Esophagus muscularis mucosa (tissue), 3 donors: ENCODE data around the gene TSC2.

Experiments
- CTCF ChIP-seq, 3 experiments: fragments of 200-600 bp in 2 of 3; fragments of 450-650 bp in 1 of 3; sonication (generic) in 2 of 3; IDR thresholded peaks; one replicate each; pipeline ENCODE4 v1.5.1; 2017 to 2019; ENCODE audit warnings: antibody characterized with exemption in 3 of 3, mild to moderate bottlenecking in 2 of 3, moderate library complexity in 1 of 3
- POLR2A ChIP-seq: fragments of 450-650 bp; IDR thresholded peaks from one replicate; pipeline ENCODE4 v1.6.1; 2017; ENCODE audit warnings: antibody characterized with exemption, moderate library complexity, mild to moderate bottlenecking, low read depth

- TF ChIP-seq POLR2A, result no peak
- no peak for TF ChIP-seq CTCF (IDR thresholded peaks at IDR 0.05)
Observed at GRCh38 chr16:2001035-2001434, 46.8 kb upstream of the TSC2 start.
